Measurements from ENCODE around the gene IL17REL.

The IL17REL gene

DNA sequence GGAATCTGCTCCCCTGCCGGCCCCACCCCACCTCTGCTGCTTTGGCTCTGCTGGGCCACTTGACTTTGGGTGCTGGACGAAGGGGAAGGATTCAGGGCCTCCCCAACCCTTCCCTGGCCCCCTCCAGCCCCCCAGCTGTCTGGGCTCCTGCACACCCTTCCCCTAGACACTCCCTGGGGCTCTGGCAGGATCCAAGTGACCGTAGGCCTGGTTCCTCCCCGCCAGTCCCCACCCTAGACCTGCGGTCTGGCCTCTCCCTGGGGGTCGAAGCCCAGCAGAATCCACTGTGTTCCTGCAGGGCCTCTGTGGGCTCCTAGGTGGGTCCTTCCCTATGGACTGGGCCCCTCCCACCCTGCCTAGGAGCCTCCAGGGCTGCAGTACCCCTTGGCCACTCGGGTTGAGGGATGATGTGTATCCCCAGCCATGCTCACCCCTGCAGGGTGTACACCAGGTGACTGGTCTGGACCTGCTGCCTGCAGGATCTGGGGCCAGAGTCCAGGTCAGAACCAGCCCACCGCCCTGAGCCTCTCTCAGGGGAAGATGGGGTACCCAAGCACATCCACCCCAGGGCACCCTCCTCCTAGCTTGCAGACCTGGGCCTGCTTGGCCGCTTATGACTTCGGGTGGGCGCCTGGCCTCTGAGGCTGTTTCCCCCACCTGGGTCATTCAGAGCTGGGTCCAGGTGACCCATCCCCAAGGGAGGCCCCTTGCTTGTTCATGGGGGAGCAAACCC, 46.4 kb downstream of the IL17REL start:
- DNase-seq: peak; percentile 23

DNA sequence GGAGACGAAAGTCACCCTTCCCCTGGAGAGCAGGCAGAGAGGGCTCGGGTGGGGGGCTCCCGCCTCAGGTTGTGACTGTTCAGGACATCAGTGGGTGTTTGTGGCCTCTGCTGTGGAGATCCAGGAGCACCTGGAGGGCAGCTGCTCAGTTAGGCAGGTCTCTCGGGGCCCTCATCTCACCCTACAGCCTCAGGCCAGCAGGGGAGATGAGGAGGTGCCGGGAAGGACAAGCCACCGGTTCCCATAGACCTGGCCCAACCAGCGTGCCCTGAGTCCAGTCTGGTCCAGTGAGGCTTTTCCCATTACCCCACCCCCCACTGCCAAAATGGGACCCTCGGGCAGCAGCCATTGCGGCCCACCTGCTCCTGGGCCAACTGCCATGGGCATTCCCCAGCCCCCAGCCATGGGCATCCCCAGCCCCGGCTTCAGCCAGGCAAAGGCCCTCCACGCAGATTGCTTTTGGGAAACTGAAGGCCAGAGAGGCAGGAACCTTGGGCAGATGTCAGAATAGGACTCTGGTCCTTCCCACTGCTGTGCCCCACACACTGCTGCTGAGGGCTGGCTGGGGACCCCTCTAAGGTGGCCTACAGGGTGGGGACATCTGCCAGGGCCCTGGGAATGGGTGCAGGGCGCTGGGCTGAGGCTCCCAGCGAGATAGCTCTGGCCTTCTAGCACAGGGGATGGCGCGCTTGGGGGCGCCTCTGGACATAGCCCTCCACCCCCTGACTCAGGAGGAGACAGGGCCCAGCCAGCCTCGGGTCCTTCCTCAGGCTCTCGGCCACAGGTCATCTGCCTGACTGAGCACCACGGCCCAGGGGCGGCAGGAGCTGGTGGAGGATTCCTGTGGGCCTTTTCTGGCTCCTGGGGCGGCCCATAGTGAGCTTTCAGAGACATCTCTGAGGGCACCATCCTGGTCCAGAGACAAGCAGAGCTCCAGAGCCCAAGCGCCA, 47.2 kb downstream of the IL17REL start:
- DNase-seq: peak; percentile 25

DNA sequence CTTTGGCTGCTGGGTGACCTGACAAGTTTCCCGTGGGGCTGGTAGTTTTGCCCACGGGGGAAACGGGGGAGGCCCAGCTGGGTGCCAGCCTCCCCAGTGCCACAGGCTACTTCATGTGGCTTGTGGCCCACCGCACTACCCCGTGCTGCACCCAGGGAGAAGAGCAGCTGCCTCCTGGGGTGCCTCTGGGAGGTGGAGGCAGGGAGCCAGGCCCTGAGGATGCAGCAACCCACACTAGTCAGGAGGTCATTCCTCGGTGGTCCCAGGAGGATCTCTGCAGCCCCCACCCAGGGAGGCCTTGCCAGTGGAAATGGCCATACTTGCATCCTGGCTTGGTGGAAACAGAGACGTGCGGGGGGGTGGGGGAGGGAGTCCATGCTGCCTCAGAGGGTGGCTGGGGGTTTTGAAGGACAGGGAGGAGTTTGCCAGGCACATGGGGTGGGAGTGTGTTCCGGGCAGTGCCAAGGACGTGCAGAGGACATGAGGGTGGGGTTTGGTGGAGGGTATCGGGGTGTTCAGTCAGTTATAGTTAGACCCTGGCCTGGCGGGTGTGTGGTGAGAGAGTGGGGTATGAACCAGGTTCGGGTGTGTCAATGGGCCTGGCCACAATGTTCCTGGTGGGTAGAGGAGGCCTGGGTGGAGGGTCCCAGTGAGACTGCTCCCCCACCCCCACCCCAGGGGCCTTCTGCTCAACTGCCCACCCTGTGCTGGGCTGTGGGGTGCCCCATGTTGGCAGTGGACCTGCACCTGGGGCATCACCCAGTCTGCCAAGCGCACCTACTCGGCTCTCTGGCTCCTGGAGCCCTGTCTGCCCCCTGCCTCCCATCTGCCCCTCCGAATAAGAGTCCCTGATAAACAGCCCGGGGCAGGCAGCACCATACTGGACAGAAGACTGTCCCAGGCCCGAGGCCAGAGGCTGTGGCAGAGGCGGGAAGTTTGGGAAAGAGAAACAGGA, 48.2 kb downstream of the IL17REL start:
- peak; percentile 18 for DNase-seq

DNA sequence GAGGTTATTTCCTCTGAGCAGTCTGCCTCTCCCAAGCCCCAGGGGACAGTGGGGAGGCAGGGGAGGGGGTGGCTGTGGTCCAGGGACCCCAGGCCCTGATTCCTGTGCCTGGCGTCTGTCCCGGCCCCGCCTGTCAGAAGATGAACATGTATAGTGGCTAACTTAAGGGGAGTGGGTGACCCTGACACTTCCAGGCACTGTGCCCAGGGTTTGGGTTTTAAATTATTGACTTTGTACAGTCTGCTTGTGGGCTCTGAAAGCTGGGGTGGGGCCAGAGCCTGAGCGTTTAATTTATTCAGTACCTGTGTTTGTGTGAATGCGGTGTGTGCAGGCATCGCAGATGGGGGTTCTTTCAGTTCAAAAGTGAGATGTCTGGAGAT, 48.9 kb downstream of the IL17REL start:
- peak; percentile 4 for DNase-seq

DNA sequence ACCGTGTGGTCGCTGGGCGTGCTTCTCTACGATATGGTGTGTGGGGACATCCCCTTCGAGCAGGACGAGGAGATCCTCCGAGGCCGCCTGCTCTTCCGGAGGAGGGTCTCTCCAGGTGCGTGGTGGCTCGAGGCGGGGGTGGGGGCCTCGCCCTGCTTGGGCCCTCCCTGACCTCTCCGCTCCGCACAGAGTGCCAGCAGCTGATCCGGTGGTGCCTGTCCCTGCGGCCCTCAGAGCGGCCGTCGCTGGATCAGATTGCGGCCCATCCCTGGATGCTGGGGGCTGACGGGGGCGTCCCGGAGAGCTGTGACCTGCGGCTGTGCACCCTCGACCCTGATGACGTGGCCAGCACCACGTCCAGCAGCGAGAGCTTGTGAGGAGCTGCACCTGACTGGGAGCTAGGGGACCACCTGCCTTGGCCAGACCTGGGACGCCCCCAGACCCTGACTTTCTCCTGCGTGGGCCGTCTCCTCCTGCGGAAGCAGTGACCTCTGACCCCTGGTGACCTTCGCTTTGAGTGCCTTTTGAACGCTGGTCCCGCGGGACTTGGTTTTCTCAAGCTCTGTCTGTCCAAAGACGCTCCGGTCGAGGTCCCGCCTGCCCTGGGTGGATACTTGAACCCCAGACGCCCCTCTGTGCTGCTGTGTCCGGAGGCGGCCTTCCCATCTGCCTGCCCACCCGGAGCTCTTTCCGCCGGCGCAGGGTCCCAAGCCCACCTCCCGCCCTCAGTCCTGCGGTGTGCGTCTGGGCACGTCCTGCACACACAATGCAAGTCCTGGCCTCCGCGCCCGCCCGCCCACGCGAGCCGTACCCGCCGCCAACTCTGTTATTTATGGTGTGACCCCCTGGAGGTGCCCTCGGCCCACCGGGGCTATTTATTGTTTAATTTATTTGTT, 49.6 kb downstream of the IL17REL start:
- DNase-seq: peak; percentile 30

DNA sequence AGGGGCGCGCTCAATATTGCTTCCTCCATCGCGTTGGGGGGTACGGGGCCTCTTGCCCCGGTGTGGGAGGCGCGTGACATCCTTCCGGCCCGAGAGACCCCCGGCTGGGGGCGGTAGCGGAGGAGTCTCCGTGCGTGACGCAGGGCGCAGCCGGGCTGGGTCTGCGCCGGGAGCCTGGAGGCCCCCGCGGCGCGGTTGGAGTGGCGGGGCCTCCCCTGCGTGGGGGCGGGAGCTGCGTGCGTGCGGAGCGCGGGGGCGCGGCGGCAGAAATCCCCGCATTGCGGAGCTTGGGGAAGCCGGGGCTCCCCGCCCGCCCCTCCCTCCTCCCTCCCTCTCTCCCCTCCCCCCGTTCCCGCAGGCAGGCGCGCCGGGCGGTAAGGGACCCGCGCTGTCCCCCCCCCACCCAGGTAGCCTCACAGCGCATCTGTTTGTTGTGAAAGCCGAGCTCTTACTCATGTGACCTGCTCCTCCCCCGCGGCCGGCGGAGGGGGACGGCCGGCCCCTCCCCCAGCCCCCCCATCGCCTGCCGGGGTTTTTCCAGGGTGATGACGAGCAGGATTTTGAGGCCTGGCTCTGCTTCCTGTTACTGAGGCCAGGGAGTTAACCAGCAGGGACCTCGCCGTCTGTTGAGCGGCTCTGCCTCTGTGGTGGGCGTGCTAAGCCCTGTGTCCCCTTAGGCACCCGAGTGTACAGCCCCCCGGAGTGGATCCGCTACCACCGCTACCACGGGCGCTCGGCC, 50.4 kb downstream of the IL17REL start:
- DNase-seq: peak; percentile 89

DNA sequence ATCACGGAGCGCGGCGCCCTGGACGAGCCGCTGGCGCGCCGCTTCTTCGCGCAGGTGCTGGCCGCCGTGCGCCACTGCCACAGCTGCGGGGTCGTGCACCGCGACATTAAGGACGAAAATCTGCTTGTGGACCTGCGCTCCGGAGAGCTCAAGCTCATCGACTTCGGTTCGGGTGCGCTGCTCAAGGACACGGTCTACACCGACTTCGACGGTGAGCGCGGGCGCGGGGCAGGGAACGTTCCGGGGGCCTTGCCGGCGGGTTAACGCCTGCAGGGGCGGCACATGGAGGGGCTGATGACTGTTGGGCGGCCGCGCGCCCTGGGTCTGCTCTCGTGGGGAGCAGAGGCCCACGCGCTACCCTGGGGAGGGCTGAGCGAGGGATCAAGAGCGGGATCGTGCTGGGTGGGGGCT, 51.0 kb downstream of the IL17REL start:
- DNase-seq: no peak

DNA sequence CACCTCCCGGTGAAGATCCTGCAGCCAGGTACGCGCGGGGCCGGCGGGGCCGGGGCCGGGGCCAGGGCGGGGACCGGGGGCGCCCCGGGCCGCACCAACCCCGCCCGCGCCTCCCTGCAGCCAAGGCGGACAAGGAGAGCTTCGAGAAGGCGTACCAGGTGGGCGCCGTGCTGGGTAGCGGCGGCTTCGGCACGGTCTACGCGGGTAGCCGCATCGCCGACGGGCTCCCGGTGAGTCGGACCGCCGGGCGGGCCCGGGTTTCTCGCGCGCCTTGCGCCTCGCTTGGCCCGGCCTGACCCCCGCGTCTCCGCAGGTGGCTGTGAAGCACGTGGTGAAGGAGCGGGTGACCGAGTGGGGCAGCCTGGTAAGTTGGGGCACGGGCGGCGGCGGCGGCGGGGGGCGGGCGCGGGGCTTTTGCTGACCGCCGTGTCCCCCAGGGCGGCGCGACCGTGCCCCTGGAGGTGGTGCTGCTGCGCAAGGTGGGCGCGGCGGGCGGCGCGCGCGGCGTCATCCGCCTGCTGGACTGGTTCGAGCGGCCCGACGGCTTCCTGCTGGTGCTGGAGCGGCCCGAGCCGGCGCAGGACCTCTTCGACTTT, 51.5 kb downstream of the IL17REL start:
- DNase-seq: peak; percentile 49

DNA sequence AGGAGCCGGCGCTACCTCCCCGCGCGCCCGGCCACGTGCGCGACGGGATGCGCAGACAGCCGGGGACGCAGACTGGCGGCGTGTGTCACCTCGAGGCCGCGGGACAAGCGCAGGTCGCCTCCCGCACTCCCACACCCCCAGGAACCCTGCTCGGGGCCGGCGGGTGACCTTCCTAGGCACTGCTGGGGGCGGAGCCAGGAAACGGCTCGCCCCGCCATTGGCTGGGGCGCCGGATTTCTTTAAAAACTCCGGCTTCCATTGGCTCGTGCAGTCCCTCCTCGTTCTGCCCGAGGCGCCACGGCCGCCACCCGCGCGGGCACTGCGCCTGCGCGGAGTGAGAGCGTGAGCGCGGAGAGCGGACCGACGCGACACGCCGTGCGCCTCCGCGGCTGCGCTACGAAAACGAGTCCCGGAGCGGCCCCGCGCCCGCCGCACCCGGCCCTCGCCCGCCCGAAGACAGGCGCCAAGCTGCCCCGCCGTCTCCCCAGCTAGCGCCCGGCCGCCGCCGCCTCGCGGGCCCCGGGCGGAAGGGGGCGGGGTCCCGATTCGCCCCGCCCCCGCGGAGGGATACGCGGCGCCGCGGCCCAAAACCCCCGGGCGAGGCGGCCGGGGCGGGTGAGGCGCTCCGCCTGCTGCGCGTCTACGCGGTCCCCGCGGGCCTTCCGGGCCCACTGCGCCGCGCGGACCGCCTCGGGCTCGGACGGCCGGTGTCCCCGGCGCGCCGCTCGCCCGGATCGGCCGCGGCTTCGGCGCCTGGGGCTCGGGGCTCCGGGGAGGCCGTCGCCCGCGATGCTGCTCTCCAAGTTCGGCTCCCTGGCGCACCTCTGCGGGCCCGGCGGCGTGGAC, 52.2 kb downstream of the IL17REL start, which contains the start of gene PIM3:
Gene PIM3, plus strand, starts transcription at position 614 of the 846 bp plus-strand sequence. Its CDS starts 176 bp downstream, at position 790.
- peak; percentile 91 for DNase-seq

DNA sequence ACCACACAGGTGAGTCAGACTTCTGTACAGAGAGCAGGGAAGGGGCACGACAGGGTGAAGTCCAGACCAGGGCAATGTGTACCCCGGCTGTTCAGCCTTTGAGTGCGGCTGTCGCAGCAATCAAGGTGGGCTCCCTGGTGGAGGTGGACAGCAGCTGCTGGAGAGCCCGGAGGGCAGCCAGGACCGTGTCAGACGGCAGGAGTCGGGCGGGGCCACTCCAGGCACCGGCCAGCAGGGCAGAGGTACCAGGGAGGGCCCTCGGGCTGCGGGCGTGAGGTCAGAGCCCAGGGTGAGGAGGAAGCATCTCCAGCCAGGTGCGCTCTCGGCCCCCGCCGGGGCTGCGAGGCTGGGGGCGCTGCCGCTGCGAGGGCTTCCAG, 52.8 kb downstream of the IL17REL start:
- DNase-seq: peak; percentile 48

DNA sequence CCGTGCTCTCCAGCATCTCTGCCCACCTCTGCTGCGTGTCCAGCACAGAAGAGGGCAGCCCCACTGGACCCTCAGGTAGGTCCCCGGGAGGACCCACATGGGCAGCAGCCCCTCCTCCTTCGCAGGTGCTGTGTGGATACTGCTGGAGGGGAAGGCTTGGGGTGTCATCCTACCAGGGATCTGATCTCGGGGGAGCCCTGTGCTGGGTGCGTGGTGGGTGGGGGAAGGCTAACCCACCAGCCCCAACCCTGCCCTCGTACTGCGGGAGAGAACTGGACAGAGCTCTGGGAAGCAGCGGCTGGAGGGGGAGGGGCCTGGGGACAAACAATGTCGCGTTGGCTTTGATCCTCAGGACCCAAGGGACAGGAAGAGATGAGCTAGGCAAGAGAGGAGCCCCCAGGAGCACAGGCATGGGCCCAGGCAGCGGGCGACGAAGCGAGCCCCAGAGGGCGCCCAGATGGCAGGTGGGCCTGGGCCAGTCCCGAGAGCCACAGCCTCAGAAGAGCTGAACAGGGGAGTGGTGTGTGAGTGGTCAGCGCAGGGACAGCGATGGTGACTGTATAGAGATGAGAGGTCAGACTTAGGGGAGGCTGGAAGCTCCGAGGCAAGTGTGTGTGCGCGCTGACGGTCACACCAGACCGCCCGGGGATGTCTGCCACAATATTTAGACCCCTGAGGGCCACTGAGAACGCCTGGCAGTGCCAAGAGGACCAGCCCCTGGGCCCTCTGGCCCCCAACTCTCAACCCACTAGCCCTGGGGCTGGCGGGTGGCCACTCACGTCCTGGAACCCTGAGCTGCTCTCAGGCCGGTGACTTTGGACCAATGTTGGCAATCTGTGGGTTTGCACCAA, 53.4 kb downstream of the IL17REL start:
- no peak for DNase-seq

DNA sequence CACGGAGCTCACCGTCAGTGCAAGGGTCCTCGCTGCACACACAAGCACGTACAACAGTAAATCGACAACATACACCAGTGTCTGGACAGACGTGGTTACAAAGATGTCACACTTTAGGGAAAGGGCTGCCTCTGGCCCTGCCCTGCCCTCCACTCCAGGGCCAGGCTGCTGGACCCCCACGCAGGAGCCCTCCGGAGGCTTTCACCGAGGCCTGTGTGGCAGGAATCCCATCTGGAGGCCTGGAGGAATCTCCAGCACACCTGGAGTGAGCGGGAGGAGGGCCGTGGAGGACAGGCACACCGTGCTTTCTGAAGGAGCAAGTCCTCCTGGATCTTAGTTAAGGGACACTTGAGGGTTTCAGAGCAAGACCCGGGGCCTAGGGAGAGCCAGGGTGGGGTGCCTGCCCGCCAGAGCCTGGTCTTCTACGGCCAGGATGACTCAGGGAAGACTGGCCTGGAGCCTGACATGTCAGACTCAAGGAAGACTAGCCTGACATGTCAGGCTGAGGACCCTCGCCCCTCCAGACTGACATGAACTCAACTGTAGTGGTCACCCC, 54.1 kb downstream of the IL17REL start:
- no peak for DNase-seq

DNA sequence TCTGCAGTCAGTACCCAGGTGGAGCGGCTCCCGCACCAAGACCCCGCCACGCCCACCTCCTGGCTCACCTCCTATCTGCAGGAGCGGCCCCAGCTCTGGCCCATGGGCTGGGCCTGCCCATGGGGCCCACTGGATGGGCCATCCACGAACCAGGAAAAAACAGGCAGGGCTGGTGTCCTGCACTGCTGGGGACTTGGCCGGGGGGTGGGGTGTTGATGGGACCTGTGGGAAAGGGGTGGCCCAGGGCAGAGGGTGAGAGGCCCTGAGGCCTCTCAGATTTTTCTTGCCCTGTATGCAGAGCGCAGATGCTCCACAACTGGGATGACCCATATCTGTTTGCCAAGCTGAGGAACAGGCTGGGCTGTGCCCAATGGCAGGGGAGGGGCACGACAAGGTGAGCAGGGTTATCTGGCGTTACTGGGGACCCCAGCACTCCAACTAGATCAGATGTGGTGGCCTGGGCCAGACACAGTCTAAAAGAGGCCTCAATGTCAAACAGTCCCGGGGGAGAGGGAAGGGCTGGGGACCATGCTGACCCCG, 54.7 kb downstream of the IL17REL start:
- DNase-seq: no peak

DNA sequence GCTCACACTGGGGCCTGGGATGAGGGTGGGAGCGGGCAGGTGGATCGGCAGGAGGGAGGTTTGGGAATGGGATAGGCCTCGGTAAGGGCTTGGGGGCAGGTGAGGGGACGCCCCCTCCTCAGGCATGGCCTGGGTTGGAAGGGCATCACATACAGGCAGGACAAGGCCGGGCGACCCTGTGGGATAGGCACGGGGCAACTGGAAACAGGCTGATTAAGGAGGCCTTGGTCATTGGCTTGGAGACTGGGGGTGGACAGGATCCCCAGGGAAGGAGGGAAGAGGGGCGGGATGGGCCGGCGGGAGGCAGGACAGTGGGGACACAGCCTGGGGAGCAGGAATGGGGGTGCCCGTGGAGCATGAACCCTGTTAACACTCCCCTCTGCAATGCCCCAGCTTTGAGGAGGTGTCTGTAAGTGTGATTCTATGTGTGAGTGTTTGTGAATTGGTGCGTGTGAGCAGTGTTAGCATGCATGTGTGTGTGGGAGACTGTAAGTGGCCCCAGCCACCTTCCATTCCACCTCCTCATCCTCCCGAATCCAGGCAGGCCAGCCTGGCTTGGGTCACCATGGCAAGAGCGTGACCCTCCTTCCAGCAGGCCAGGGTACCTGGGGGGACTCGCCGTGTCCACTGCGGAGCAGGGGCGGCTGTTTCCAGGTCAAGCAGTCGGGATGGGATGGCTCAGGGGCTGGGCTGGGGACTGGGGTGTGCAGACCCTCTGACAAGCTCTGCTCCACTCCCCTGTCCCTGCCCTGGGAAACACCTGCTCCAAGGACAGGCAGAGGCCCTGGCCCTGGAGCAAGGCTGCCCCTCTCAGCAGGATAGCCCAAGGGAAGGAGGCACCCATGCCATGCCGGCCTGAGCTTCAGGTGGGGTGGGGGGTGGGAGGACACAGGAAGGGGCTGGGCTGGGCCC, 55.4 kb downstream of the IL17REL start:
- DNase-seq: no peak

DNA sequence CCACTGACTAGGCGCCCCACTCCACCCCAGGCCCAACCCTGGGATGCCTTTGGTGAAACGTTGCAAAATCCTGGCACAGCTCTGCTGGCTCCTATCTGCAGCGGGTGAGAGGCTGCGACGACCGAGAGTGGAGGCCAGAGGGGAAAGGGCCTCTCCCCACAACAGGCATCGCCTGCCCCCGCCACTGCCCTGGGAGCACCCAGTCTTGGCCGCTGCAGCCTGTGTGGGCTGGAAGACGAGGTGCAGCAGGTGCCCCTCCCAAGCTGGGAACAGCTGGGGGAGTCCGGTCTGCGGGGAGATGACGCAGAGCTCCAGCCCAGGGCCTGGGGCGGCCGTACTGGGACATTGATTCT, 56.2 kb downstream of the IL17REL start:
- no peak for DNase-seq

DNA sequence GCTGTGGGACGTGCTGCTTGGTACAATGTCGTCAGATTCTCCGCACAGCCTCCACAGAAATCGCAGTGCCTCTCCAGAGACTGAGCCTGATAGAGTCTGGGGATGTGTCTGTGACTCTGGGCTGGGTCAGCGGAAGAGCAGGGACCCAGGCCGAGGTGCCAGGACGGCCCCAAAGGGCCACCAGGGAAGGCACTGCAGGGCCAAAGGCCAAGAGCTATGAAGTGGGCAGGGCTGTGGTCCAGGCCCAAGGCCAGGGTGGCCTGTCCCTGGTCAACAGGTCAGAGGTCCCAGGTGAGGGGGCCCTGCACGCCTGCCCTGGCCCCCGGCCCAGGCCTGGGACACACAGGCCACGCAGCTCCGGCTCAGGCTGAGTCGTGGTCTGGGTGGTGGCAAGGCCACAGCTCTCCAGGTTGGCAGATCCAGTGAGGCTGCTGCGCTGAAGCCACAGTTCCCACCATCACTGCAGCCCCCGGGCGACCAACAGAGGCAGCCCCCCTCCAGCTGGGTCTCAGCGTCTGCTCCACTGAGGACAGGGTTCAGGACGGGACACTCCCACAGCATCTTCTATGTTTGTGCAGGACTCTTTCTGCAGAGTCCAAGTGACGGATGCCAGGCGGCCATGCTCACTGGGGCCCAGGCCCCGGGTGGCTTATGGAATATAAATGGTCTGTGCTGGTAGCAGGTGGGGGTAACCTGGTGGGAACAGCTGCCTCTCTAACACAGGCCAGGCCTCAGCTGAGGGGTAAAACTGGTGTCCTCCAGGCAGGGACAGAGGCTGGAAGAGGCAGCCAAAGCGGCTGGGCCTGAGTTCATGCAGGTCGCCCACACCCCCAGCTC, 56.8 kb downstream of the IL17REL start:
- no peak for DNase-seq

Data from stimulated activated CD4-positive, alpha-beta T cell treated with anti-CD3 and anti-CD28 coated beads, Interleukin-4, amount 100 ng/mL, for 1 hour (primary cell).